ENCODE measurements around the gene UNC45B.
"Not testable (repeated sequence)": the region's sequence is repeated elsewhere in the genome, so short reads cannot be mapped to it uniquely, and the experiment has no call there.

UNC45B gene

DNA sequence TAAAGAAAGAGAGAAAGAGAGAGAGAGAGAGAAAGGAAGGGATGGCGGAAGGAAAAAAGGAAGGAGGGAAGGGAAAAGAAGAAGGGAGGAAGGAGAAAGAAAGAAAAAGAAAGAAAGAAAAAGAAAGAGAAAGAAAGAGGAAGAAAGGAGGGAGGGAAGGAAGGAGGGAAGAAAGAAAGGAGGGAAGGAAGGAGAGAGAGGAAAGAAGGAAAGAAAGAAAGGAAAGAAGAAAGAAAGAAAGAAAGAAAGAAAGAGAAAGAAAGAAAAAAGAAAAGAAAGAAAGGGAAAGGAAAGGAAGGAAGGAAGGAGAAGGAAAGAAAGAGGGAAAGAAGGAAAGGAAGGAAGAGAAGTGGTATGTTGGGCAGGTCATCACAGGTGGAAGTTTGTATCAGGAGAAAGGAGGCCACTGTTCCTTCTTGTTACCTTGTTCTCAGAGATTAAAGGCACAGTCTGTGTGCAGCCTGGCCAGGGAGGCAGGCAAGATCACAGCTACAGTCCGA is 27.3 kb downstream of the UNC45B start:
- no peak for DNase-seq

DNA sequence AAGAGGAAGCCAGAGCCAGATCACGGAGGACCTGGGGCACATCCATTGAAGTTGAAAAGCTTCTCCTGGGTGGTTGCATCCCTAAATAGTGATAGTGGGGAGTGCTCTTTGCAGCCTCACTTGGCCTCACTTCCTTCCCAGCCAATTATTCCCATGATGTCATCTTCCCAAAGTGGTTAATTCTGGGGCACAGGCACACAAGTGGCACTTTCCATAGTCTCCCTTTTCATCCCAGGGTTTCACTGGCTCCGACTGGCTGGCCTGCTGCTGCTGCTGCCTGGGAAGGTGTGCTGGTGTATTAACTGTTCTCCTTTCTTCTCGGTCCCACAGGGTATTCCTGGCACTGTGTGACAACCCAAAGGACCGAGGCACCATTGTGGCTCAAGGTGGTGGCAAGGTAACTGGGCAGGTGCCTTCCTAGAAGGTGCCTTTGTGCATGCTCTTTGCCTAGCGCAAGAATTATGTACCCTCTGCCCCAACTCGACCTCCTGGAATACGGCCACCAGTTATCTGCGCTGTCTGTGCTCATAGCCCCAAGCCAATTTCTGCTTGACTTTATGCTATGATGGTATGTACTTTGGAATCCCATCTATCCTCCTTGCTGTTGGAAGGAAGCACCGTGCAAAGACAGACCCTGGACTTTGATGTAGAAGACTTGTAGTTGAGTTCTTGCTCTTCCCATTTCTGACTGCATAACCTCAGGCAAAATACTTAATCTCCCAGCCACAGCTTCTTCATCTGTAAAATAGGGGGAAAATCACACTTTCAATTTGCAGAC is 28.2 kb downstream of the UNC45B start:
- DNase-seq = no peak

DNA sequence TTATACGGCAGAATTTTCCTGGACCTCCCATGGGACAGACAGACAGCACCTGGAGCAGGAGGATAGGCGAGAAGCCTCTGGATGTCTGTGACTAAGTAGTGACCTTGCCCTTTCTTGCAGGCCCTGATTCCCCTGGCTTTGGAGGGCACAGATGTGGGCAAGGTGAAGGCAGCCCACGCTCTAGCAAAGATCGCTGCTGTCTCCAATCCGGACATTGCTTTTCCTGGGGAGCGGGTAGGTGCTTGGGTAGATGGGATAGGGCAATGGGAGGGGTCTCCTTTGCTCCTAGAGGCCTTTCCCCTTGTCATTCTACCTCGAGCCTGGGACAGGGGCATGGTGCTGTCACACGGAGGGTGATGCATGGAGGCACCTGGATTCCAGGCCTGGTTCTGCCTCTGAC is 29.3 kb downstream of the UNC45B start:
- no peak for DNase-seq

DNA sequence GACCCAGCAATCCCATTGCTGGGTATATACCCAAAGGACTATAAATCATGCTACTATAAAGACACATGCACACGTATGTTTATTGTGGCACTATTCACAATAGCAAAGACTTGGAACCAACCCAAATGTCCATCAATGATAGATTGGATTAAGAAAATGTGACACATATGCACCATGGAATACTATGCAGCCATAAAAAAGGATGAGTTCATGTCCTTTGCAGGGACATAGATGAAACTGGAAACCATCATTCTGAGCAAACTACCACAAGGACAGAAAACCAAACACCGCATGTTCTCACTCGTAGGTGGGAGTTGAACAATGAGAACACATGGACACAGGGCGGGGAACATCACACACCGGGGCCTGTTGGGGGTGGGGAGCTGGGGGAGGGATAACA is 31.8 kb downstream of the UNC45B start:
- not testable (repeated sequence) for DNase-seq

DNA sequence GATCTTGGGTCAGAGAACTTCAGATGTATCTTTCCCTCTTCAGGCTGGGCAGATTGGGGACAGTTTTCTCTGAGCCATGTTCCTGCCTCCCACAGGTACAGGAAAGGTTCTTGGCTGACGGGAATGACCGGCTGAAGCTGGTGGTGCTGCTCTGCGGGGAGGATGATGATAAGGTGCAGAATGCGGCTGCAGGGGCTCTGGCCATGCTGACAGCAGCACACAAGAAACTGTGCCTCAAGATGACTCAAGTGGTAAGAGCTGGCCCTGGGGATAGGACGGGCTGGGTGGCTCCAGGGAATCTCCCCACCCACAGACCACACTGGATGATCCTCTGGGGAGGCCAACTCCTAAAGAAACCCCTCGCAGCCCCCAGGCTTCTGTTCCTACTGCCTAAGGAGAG is 35.7 kb downstream of the UNC45B start:
- DNase-seq = no peak

DNA sequence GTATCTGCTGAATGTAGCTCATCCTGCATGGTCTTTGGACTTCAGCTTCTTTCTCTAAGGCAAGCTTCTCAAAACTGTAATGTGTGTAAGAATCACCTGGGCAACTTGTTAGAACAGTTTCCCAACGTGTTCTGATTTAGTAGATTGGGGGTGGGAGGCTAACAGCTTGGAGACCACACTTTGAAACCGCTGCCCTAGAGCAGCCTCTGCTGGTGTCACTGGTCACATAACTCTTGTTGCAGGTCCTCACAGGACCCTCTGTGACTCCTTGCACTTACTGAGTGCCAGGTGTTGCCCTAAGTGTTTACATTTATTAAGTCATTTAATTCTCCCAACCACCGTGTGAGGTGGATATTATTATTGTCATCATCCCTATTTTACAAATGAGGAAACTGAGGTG is 36.7 kb downstream of the UNC45B start:
- no peak for DNase-seq

DNA sequence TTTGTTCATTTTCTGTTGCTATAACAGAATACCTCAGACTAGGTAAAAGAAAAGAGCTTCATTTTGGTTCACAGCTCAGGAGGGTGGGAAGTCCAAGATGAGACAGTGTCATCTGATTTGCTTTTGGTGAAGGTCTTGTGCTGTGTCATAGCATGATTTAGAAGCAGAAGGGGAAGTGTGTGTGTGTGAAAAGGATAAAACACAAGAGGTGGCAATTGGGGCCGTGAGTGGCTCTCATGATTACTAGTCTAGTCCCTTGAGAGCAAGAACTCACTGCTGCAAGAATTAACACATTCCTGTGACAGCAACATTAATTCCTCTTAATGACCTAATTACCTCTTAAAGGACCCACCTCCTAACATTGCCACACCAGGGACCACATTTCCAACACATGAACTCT is 38.2 kb downstream of the UNC45B start:
- no peak for DNase-seq

DNA sequence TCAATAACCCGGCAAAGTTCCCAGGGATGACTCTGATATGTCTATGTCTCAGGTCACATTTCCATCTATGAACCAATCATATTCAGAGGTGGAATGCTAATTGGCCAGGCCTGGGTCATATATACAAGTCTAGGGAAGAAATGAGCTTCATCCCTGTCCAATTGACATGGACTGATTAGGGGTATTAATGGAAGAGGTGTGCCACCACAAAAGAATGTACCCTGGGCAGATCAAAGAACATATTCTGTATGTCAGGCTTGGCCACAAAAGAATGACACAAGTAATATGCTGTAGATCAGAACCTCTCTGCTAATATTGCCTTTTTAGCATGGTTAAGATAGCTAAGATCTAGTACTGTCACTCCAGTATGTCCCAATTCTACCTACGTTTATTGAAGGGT is 39.9 kb downstream of the UNC45B start:
- DNase-seq = no peak

DNA sequence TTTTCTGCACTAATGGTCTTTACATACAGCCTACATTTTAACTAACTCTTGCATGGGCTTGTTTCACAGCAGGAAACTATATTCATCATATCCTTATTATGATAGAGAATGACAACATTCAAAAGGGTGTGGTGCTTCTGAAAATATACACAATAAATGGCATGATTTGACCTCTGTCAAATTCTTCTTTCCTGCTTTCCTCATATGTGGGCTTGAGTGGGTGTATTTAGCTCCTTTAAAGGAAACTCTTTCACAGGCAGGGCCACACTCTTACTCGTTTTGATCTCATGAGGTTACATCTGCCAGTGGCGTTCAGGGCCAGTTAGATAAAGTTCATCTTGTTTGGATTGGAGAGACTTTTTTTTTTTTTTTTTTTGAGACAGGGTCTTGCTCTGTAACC is 40.5 kb downstream of the UNC45B start:
- DNase-seq = no peak

DNA sequence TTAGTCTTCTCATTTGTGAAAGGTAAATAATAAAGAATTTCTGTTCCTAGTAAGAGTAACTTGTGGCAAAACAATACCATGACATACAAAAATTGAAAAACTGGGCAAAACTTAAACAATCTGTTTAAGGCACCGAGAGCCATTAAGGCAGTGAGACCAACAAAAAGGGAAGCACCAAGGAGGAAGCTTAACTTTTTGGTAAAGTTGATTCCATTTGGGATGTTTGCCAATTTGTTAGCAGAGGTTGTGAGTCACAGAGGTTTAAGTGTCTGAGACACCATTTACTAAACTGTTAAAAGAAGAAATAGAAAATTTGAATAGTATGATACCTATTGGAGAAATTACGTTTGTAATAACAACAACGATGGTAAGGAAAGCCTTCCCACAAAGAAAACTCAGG is 41.7 kb downstream of the UNC45B start:
- DNase-seq = peak in 1 of 2 donors; percentile 43

DNA sequence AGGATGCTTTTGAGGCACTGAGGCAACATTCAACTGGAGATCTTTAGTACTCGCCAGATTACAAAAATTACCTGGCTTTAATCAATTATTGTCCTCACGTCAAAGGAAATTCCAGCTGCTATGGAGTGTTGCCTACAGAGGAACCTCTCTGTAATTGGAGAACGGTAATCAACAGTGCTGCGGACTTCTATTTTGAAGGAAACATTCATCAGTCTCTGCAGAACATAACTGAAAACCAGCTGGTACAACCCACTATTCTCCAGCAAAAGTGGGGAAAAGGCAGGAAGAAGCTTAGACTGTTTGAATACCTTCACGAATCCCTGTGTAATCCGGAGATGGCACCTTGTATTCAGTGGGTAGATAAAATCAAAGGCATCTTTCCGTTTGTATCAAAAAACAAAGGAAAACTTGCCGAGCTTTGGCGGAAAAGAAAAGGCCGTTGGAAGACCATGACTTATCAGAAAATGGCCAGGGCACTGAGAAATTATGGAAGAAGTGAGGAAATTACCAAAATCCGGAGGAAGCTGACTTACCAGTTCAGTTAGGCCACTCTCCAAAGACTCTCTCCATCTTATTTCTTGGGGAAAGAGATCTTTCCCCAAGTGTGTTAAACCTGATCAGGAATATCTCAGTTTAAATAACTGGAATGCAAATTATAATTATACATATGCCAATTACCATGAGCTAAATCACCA is 43.5 kb downstream of the UNC45B start:
- DNase-seq = no peak

DNA sequence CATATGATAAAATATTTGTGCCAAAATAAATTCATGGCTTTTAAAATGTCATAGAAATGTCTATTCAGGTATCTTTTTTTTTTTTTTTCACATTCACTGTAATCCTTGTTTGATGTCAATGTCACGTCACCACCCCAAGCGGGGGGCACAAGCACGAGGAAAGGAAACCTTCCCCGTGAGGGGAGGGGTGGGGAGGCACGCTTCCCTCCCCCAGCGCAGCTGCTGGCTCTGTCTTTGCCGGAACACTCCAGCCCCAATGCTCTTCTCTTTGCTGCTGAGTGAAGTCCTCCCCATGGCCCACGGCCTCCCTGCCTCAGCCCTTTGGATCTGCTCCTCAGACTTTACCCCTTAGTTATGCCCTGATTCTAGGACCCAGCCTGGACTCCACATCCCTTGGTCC is 45.1 kb downstream of the UNC45B start:
- DNase-seq = no peak

DNA sequence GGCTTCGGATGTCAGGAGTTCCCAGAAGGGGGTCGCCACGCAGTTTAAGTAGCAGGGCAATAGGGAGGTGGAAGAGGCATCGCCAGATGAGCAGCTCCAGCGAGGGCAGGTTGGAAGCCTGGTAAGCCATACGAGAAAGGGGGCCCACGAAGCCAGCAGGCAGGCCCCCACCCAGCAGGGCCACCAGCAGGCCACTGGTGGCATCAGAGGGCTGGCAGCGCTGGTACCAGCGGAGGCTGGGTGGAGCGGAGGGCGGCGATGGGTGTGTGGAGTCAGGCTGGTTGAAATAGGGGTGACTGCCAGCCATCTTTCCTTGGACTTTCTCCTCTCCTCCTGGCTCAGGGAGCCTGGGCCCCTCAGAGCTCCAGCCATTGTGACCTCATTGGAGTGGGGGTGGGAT is 46.4 kb downstream of the UNC45B start, which contains the start of gene SLC35G3:
Gene SLC35G3, minus strand, starts transcription at position 393 of the 400 bp plus-strand sequence. Its CDS starts 86 bp downstream, at position 307.
- DNase-seq = not testable (repeated sequence)

DNA sequence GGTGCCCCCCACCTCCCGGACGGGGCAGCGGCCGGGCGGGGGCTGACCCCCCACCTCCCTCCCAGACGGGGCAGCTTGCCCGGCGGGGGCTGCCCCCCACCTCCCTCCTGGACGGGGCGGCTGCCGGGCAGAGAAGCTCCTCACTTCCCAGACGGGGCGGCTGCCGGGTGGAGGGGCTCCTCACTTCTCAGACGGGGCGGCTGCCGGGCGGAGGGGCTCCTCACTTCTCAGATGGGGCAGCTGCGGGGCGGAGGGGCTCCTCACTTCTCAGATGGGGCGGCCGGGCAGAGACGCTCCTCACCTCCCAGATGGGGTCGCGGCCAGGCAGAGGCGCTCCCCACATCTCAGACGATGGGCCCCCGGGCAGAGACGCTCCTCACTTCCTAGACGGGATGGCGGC is 47.4 kb downstream of the UNC45B start:
- not testable (repeated sequence) for DNase-seq

DNA sequence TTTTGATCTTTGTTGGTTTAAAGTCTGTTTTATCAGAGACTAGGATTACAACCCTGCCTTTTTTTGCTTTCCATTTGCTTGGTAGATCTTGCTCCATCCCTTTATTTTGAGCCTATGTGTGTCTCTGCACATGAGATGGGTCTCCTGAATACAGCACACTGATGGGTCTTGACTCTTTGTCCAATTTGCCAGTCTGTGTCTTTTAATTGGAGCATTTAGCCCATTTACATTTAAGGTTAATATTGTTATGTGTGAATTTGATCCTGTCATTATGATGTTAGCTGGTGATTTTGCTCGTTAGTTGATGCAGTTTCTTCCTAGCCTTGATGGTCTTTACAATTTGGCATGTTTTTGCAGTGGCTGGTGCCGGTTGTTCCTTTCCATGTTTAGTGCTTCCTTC is 55.0 kb downstream of the UNC45B start:
- DNase-seq = not testable (repeated sequence)

DNA sequence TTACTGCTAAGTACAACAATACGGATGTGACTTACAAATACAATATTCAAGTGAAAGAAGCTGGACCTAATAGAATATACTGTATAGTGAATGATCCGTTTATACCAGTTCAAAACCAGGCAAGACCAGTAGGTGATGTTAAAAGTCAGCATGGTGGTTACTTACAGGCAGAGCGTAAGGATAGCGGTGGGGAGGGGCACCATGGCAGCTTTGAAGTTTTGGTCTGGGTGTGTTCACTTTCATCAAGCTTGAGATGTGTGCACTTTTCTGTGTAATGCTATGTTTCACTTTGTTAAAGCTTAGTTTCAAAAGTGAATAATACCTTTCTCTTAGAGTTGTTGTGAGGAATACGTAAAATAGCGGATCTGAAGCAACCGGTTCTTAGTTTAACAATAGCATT is 63.1 kb downstream of the UNC45B start:
- DNase-seq = no peak

DNA sequence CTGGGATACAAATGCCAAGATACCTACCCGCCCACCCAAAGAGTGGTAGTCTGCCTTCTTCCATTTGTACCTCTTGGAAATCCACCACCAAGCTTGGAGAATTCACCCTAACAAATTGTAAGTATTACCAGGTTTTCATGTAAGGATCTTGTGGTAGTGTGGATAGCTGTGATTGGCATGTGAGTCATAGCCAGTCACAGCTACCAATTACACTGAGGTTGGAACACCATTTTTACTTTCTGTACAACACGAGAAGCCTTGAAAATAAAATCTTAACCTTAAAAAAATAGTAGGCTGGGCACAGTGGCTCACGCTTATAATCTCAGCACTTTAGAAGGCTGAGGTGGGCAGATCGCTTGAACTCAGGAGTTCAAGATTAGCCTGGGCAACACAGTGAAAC is 65.1 kb downstream of the UNC45B start:
- no peak for DNase-seq

DNA sequence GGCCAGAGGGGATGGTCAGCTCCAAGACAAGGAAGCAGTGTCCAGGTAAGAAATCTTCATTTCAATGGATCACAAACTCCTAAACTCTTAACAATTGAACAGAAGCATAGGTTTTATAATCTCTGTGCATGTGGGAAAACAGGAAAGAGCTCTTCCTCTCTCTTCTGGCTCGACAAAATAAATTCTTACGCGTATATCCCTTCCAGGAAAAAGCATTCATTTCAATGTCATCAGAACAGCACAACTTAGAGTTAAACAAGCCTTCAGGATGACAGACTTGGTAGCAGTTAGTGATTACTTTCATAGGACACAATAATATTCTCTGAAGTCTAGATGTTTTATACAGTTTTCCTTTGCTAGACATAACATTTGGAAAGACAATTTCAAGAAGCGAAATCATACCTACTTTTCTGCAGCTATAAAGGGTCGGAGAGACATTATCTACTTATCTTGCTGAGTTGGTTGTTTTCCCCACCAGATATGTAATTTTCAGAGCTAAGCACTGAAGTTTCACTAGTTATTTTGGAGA is 65.9 kb downstream of the UNC45B start:
- DNase-seq = no peak

DNA sequence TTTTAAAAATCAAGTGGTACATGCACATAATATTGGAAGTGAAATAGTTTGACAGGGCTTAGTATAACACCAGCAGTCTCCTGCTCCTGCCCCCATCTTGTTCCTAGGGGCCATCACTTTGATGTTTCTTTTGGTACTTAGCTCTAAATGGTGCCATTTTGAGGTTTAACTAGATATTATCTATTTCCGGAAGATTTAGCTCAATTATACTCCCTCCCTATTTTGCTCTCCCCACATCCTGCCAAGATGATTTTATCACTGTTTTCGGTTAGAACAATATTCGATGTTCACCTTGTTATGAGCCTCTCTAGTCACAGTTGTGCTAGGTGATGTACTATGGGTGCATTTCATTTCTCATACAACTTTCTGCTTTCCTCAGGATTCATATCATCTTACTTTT is 66.6 kb downstream of the UNC45B start:
- DNase-seq = peak in 1 of 2 donors; percentile 17

DNA sequence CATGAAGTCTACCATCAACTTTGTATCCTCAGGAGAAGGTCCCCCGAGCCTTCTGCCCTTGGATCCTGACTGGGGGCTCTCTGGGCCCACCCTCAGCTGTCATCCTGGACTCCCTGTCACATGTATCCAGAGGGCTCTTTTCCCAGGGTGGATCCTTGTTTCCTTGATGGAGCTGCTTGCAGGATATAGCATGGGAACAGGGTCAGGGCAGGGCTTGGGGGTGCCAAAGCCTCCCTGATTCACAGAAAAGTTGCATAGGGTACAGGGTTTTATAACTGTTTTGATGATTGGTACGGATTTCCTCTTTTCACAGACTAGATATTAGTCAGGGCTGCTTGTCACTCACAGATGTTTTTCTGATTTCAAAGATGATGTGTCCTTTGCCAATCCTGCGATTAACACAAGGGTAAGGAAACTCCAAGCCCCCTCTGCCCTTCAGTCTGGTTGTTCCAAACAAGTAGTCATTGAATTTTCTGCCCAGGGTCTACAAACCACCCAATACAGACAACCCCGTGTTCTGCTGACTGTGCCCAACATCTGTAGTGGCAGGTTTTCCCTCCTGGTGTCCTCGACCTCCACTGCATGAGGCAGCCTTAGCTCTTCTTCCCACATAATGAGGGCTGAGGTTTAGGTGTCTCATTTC is 67.1 kb downstream of the UNC45B start:
- DNase-seq = no peak

DNA sequence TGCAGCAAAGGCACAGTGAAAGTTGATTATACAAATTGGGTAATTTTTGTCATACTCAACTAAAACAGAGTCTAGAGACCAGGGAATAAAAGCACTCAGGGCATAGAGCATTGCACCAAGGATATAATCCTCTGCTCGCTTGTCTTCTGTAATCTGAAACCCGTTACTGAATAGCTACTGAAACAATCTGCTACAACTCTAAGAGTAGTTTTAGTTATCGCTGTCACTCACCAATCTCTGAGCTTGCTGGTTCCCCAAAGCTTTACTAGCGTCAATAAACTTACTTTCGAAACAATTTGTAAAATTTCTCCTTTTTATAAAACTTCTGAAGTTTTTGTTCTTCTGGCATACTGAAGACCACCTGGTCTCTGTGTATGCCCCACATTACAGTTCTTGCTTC is 69.5 kb downstream of the UNC45B start:
- no peak for DNase-seq

DNA sequence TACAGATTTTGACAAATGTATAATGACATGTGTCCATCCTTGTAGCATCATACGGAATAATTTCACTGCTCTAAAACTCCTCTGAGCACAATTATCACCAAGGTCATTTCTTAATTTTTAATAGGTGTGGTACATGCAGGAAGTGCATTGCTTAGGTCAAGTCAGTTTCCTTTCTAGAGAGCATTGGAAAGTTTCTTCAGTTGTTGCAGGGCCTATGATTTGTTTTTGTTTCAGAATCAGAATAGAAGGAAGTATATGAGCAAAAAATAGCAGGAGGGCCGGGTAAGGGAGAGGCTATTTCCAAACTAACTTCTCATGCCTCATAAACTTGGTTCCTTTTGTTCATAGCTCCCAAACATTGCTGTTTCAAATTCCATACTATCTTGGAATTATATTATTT is 71.3 kb downstream of the UNC45B start:
- DNase-seq = no peak

DNA sequence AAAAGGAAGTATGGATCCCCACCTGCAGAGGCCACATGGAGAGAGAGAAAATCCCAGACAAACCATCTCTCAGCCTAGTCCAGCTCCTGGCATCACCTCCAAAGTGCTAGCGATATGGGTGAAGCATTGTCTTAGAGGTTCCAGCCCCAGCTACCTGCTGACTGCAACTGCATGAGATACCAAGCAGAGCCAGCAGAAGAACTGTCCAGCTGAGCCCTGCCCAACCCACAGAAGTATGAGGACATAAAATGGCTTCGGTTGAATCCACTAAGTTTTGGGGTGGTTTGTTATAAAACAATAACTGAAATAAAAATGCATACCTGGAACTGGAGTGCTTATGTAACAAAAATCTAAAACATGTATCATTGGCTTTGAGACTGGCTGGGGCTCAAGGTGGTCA is 74.8 kb downstream of the UNC45B start:
- no peak for DNase-seq

DNA sequence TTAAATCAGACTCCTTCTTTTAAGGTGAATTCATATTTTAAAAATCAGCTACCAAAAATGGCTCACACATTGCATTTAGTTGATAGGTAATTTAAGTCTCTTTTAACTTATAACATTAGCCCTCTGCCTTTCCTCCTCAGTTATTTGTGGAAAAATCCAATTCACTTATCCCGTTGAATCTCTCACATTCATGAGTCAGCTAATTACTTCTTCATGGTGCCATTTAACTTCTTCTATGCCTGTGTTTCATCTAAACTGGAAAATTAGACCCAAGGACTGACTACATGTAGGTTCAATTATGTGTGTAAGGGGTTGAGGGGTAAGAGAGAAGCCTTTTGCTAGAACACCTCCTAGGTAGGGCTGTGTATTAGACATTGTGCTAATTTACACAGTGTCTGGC is 76.8 kb downstream of the UNC45B start:
- no peak for DNase-seq

Data from bone marrow (tissue), 2 donors.